GM21528 (cell line): ENCODE results near the gene PDSS2.

Experiments used
- ATAC-seq: cut with Tn5 transposase; IDR thresholded peaks from one replicate; pipeline ENCODE4 v1.9.1; 2021; ENCODE audit warnings: mild to moderate bottlenecking, moderate library complexity; ENCODE audit not compliant: unreplicated experiment, low FRiP score

Gene PDSS2

GRCh38 chr6:107459283-107460082, at the start of gene PDSS2:
PDSS2 (minus strand) TSS chr6:107459564; CDS start chr6:107459285, 279 bp downstream.
- peak; percentile 92 for ATAC-seq

GRCh38 chr6:107506145-107506544, 46.8 kb upstream of the PDSS2 start:
- ATAC-seq, result no peak

- ATAC-seq, result no peak
Observed at GRCh38 chr6:107504270-107505026, 45.1 kb upstream of the PDSS2 start.

- no peak for ATAC-seq
Observed at GRCh38 chr6:107496892-107497684, 37.7 kb upstream of the PDSS2 start.

- ATAC-seq, result no peak
Observed at GRCh38 chr6:107495971-107496370, 36.6 kb upstream of the PDSS2 start.

- ATAC-seq, result no peak
Observed at GRCh38 chr6:107495196-107495643, 35.9 kb upstream of the PDSS2 start.

- no peak for ATAC-seq
Observed at GRCh38 chr6:107493158-107494057, 34.0 kb upstream of the PDSS2 start.

- ATAC-seq, result no peak
Observed at GRCh38 chr6:107491760-107492660, 32.6 kb upstream of the PDSS2 start.

- no peak for ATAC-seq
Observed at GRCh38 chr6:107491138-107491609, 31.8 kb upstream of the PDSS2 start.

GRCh38 chr6:107490566-107491137, 31.3 kb upstream of the PDSS2 start:
- ATAC-seq, result no peak

GRCh38 chr6:107489636-107490565, 30.5 kb upstream of the PDSS2 start, which contains the start of gene SOBP:
SOBP (plus strand) TSS chr6:107490117; CDS start chr6:107490617, 500 bp downstream.
- no peak for ATAC-seq

- no peak for ATAC-seq
Observed at GRCh38 chr6:107488875-107489635, 29.7 kb upstream of the PDSS2 start.

GRCh38 chr6:107488174-107488874, 29.0 kb upstream of the PDSS2 start:
- ATAC-seq, result no peak

GRCh38 chr6:107485157-107485556, 25.8 kb upstream of the PDSS2 start:
- no peak for ATAC-seq

- ATAC-seq, result no peak
Observed at GRCh38 chr6:107479089-107479690, 19.8 kb upstream of the PDSS2 start.
